Keratinocyte (primary cell): Measurements from ENCODE around the gene AGTPBP1. TPM values are rescaled to one million over a fixed set of nuclear protein-coding genes. Genes with fewer than 3 reads are reported as not detected.

Experiments used
- DNase-seq: peaks from one replicate; pipeline ENCODE4 v3.0.0-alpha.2; 2011; ENCODE audit warnings: low read depth, missing footprints, low spot score
- FAIRE-seq: peaks from 2 replicates; lab custom pipeline; 2011; peaks lifted over from hg19 to GRCh38; lab: Jason Lieb, UNC
- H2AFZ ChIP-seq: 2 replicates; pipeline ENCODE4 v1.6.0; 2012; ENCODE audit warnings: low read length, control low read depth, inconsistent platforms; ENCODE audit not compliant: control insufficient read depth
- H3K27ac ChIP-seq: 2 replicates; pipeline ENCODE4 v1.5.1; 2011; ENCODE audit warnings: low read length; ENCODE audit not compliant: control insufficient read depth, insufficient read depth
- H3K27me3 ChIP-seq: 3 replicates; pipeline ENCODE4 v1.6.0; 2011; ENCODE audit warnings: low read length; ENCODE audit not compliant: control insufficient read depth, insufficient read depth; ENCODE audit errors: extremely low read depth
- H3K36me3 ChIP-seq, 2 experiments: 2 replicates in 1 of 2; 3 replicates in 1 of 2; pipeline ENCODE4 v1.5.1; 2011; ENCODE audit warnings: low read length in 2 of 2, mild to moderate bottlenecking in 1 of 2; ENCODE audit not compliant: control insufficient read depth in 2 of 2, insufficient read depth in 2 of 2; ENCODE audit errors: extremely low read depth in 1 of 2
- H3K4me1 ChIP-seq: 3 replicates; pipeline ENCODE4 v1.5.1; 2011; ENCODE audit warnings: low read length; ENCODE audit not compliant: control insufficient read depth, insufficient read depth; ENCODE audit errors: extremely low read depth
- H3K4me2 ChIP-seq: 3 replicates; pipeline ENCODE4 v1.6.0; 2011; ENCODE audit warnings: low read depth, low read length; ENCODE audit not compliant: control insufficient read depth, insufficient read depth; ENCODE audit errors: extremely low read depth
- H3K4me3 ChIP-seq, 3 experiments: fragments of 200-600 bp in 1 of 3; sonication (generic) in 1 of 3; 2 replicates in 2 of 3; 3 replicates in 1 of 3; pipeline ENCODE4 v1.5.1; 2011 to 2016; ENCODE audit warnings: low read length in 3 of 3, mild to moderate bottlenecking in 3 of 3, control low read depth in 2 of 3, inconsistent platforms in 1 of 3, low read depth in 1 of 3, mixed read lengths in 1 of 3, mixed run types in 1 of 3, moderate library complexity in 1 of 3; ENCODE audit not compliant: control insufficient read depth in 2 of 3, insufficient read depth in 2 of 3; ENCODE audit errors: extremely low read depth in 1 of 3
- H3K79me2 ChIP-seq: 2 replicates; pipeline ENCODE4 v1.6.0; 2012; ENCODE audit warnings: low read length; ENCODE audit not compliant: control insufficient read depth, insufficient read depth
- H3K9ac ChIP-seq: 3 replicates; pipeline ENCODE4 v1.6.0; 2011; ENCODE audit warnings: low read length; ENCODE audit not compliant: control insufficient read depth, insufficient read depth; ENCODE audit errors: extremely low read depth
- H3K9me1 ChIP-seq: 3 replicates; pipeline ENCODE4 v1.6.0; 2011; ENCODE audit warnings: low read length; ENCODE audit not compliant: control insufficient read depth, insufficient read depth; ENCODE audit errors: extremely low read depth
- H3K9me3 ChIP-seq: 2 replicates; pipeline ENCODE4 v1.5.1; 2012; ENCODE audit warnings: low read depth, low read length; ENCODE audit not compliant: control insufficient read depth
- H4K20me1 ChIP-seq: 3 replicates; pipeline ENCODE4 v1.6.0; 2011; ENCODE audit warnings: low read length; ENCODE audit not compliant: control insufficient read depth, insufficient read depth; ENCODE audit errors: extremely low read depth
- CTCF ChIP-seq, 3 experiments: IDR thresholded peaks in 1 of 3; conservative IDR thresholded peaks in 1 of 3; optimal IDR thresholded peaks in 1 of 3; 2 replicates in 2 of 3; 3 replicates in 1 of 3; pipeline versions ENCODE3 to v1.5.1; 2011; ENCODE audit warnings: low read length in 3 of 3, mild to moderate bottlenecking in 3 of 3, moderate library complexity in 2 of 3, control low read depth in 1 of 3, inconsistent platforms in 1 of 3; ENCODE audit not compliant: insufficient read depth in 2 of 3; ENCODE audit errors: extremely low read depth in 1 of 3
- EZH2 ChIP-seq: IDR thresholded peaks from one replicate; pipeline ENCODE4 v1.6.1; 2012; ENCODE audit warnings: inconsistent platforms, mild to moderate bottlenecking, low read length, moderate library complexity
- dilution Hi-C: fragments of 300-500 bp; cut with MboI; formaldehyde crosslinking; loops from one replicate; pipeline ENCODE4 v1.7.0; 2020; ENCODE audit warnings: low sequenced_read_pairs; ENCODE audit not compliant: extremely low pct_ligation_motif_present
- polyA plus RNA-seq, 5 experiments: library from polyadenylated mRNA; depleted of rRNA in 3 of 5; stranded (reverse) in 3 of 5; stranded (forward) in 1 of 5; unstranded in 1 of 5; fragments of >200 nt; gene quantifications; 1 replicate in 1 of 5; 2 replicates in 3 of 5; 3 replicates in 1 of 5; pipeline versions ENCODE4 v1.2.1 to v1.2.3, GENCODE V29; 2011 to 2012; ENCODE audit warnings: missing spikeins in 2 of 5, low read depth in 1 of 5, low replicate concordance in 1 of 5

The AGTPBP1 gene
- polyA plus RNA-seq, 1 donor (not counting 4 experiments of a cell fraction or from before 2014, with no cell fraction given), result 11.1 TPM

GRCh38 chr9:85700330-85700729, 41.4 kb downstream of the AGTPBP1 start:
- no peaks in the 10 kb centered on the region for H3K79me2 ChIP-seq
- H3K4me2 ChIP-seq, result no peak overlapping the region
- no peaks in the 10 kb centered on the region for H4K20me1 ChIP-seq
- no peaks in the 10 kb centered on the region for H3K9me3 ChIP-seq
- H3K4me1 ChIP-seq, result no peaks in the 10 kb centered on the region
- H3K27ac ChIP-seq, result no peak overlapping the region
- dilution Hi-C loops, result no loop called here
- no peaks in the 10 kb centered on the region for H3K27me3 ChIP-seq
- no peaks in the 10 kb centered on the region for H3K36me3 ChIP-seq
- no peak overlapping the region for H3K9ac ChIP-seq
- no peak for TF ChIP-seq EZH2
- TF ChIP-seq CTCF (optimal IDR thresholded peaks at IDR 0.05 in 1 of 3, IDR thresholded peaks at IDR 0.05 in 1 of 3, conservative IDR thresholded peaks at IDR 0.05 in 1 of 3; ENCODE audit: extremely low read depth in 1 of 3, insufficient read depth in 2 of 3, low read length in 3 of 3), result no peak
- H3K4me3 ChIP-seq, result no peak overlapping the region
- no peak for DNase-seq
- no peak for FAIRE-seq
- no peak overlapping the region for H2AFZ ChIP-seq
- H3K9me1 ChIP-seq, result no peaks in the 10 kb centered on the region

DNA sequence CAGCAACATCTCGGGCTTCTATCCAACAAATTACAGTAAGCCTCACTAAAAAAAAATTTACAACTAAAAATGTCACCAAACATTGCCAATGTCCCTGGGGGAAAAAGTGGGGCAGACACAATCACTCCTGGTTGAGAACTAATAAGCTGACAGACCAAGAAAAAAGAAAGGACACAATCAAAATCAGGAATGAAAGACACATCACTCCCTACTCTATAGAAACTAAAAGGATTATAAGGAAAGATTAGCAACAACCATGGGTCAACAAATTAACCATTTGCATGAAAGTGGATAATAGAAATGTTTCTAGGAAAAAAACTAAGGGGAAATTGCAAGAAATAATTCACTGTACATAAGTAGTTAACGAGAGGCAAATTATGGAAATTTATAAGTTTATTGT, 53.4 kb downstream of the AGTPBP1 start:
- H3K4me1 ChIP-seq, result no peaks in the 10 kb centered on the region
- H3K79me2 ChIP-seq, result no peaks in the 10 kb centered on the region
- FAIRE-seq (no peak), DNase-seq (no peak)
- H3K36me3 ChIP-seq, result no peaks in the 10 kb centered on the region
- no peak overlapping the region for H3K4me3 ChIP-seq
- dilution Hi-C loops, result no loop called here
- H3K4me2 ChIP-seq, result no peak overlapping the region
- H4K20me1 ChIP-seq, result no peaks in the 10 kb centered on the region
- H3K9me3 ChIP-seq, result no peaks in the 10 kb centered on the region
- H3K27ac ChIP-seq, result no peak overlapping the region
- H3K9me1 ChIP-seq, result no peaks in the 10 kb centered on the region
- no peaks in the 10 kb centered on the region for H3K27me3 ChIP-seq
- no peak for TF ChIP-seq EZH2
- TF ChIP-seq CTCF (optimal IDR thresholded peaks at IDR 0.05 in 1 of 3, IDR thresholded peaks at IDR 0.05 in 1 of 3, conservative IDR thresholded peaks at IDR 0.05 in 1 of 3; ENCODE audit: extremely low read depth in 1 of 3, insufficient read depth in 2 of 3, low read length in 3 of 3), result no peak
- H2AFZ ChIP-seq, result no peak overlapping the region
- H3K9ac ChIP-seq, result no peak overlapping the region
